Measurements from ENCODE around the gene XG.
"Not testable (repeated sequence)": the region's sequence is repeated elsewhere in the genome, so short reads cannot be mapped to it uniquely, and the experiment has no call there.

The XG gene

GRCh38 chrX:2751874-2752300 is at the start of gene XG:
Gene XG, plus strand, starts transcription at chrX:2752040. Its CDS starts 235 bp downstream, at chrX:2752275.
- POLR2A ChIA-PET; CTCF ChIA-PET; DNase-seq (ENCODE audit: extremely low spot score): not testable (repeated sequence)

- ChIA-PET CTCF (no interaction called here), POLR2A (no interaction called here)
- TF ChIP-seq CTCF (IDR thresholded peaks at IDR 0.05; ENCODE audit: control extremely low read depth, extremely low read depth, low read depth, missing control alignments) = no peak
- DNase-seq (ENCODE audit: extremely low spot score) = no peak
These were observed 47.9 kb upstream of the XG start for GRCh38 chrX:2703991-2704369.

GRCh38 chrX:2705046-2705832 is 46.6 kb upstream of the XG start:
- no peak for DNase-seq (ENCODE audit: extremely low spot score)
- CTCF ChIA-PET = no interaction called here
- POLR2A ChIA-PET = no interaction called here
- no peak for TF ChIP-seq CTCF (IDR thresholded peaks at IDR 0.05; ENCODE audit: control extremely low read depth, extremely low read depth, low read depth, missing control alignments)

GRCh38 chrX:2707334-2707760 is 44.5 kb upstream of the XG start:
- peak; percentile 77 for DNase-seq (ENCODE audit: extremely low spot score)
- TF ChIP-seq CTCF (IDR thresholded peaks at IDR 0.05; ENCODE audit: control extremely low read depth, extremely low read depth, low read depth, missing control alignments) = peak; percentile 25
- ChIA-PET POLR2A (no interaction called here), CTCF (no interaction called here)

GRCh38 chrX:2708021-2708420 is 43.8 kb upstream of the XG start:
- POLR2A ChIA-PET = no interaction called here
- TF ChIP-seq CTCF (IDR thresholded peaks at IDR 0.05; ENCODE audit: control extremely low read depth, extremely low read depth, low read depth, missing control alignments) = no peak
- no peak for DNase-seq (ENCODE audit: extremely low spot score)
- CTCF ChIA-PET = no interaction called here

- ChIA-PET POLR2A (no interaction called here), CTCF (no interaction called here)
- TF ChIP-seq CTCF (IDR thresholded peaks at IDR 0.05; ENCODE audit: control extremely low read depth, extremely low read depth, low read depth, missing control alignments) = no peak
- no peak for DNase-seq (ENCODE audit: extremely low spot score)
These were observed 43.1 kb upstream of the XG start for GRCh38 chrX:2708592-2709188.

GRCh38 chrX:2709556-2709955 is 42.3 kb upstream of the XG start:
- ChIA-PET POLR2A (no interaction called here), CTCF (no interaction called here)
- no peak for TF ChIP-seq CTCF (IDR thresholded peaks at IDR 0.05; ENCODE audit: control extremely low read depth, extremely low read depth, low read depth, missing control alignments)
- no peak for DNase-seq (ENCODE audit: extremely low spot score)

All from GM10248 (cell line).